NB4 (cell line): ENCODE data around the gene SYTL2.

Source experiments
- CTCF ChIP-seq: IDR thresholded peaks from one replicate; pipeline ENCODE4 v1.5.1; 2012; ENCODE audit warnings: low read depth, low read length
- MAX ChIP-seq: IDR thresholded peaks from 2 replicates; pipeline ENCODE4 v1.6.1; 2011; ENCODE audit warnings: low read depth, low read length
- MYC ChIP-seq: IDR thresholded peaks from 2 replicates; pipeline ENCODE4 v1.6.1; 2011; ENCODE audit warnings: low read depth, low read length
- POLR2A ChIP-seq: IDR thresholded peaks from 2 replicates; pipeline ENCODE4 v1.6.1; 2011; ENCODE audit warnings: mild to moderate bottlenecking; ENCODE audit not compliant: insufficient read length; ENCODE audit errors: extremely low read depth

GRCh38 chr11:85698195-85698594, 112.7 kb downstream of the SYTL2 start:
- TF ChIP-seq POLR2A (no peak), CTCF (no peak), MYC (no peak), MAX (no peak)
